H1 (cell line): ENCODE measurements around the gene CEACAM7. TPM values are rescaled to one million over a fixed set of nuclear protein-coding genes. Genes with fewer than 3 reads are reported as not detected.

Source experiments
- EP300 ChIP-seq, 2 experiments: IDR thresholded peaks; 1 replicate in 1 of 2; 2 replicates in 1 of 2; pipeline ENCODE4 v1.6.1; 2011 to 2012; ENCODE audit warnings: low read depth in 2 of 2, low read length in 2 of 2, mild to moderate bottlenecking in 2 of 2, borderline replicate concordance in 1 of 2, inconsistent platforms in 1 of 2, moderate library complexity in 1 of 2
- HDAC6 ChIP-seq: IDR thresholded peaks from one replicate; pipeline ENCODE4 v1.7.1; 2012; ENCODE audit warnings: low read depth, mild to moderate bottlenecking, inconsistent platforms, low read length, moderate library complexity
- POLR2AphosphoS5 ChIP-seq: IDR thresholded peaks from 2 replicates; pipeline ENCODE4 v1.6.1; 2011; ENCODE audit warnings: low read depth, low read length
- SRF ChIP-seq: IDR thresholded peaks from 2 replicates; pipeline ENCODE4 v1.6.1; 2011; ENCODE audit warnings: mild to moderate bottlenecking, low read depth, low read length, moderate library complexity
- polyA plus RNA-seq, 7 experiments: library from polyadenylated mRNA; depleted of rRNA in 3 of 7; stranded (reverse) in 5 of 7; unstranded in 2 of 7; fragments of >200 nt in 5 of 7; fragments of 200-250 nt in 2 of 7; gene quantifications; 1 replicate in 5 of 7; 2 replicates in 1 of 7; 4 replicates in 1 of 7; pipeline versions ENCODE4 v1.2.1 to v1.2.3, GENCODE V29; 2011 to 2013; ENCODE audit warnings: missing spikeins in 2 of 7, mixed read lengths in 2 of 7
- total RNA-seq: library from RNA; stranded (reverse); fragmentation: NEBNext Ultra II Directional; extraction: Animal tissue kit (Norgen Biotek cat#: 25700); gene quantifications from 2 replicates; pipeline ENCODE4 v1.2.1, GENCODE V29; 2021
- TF ChIP-seq, protein P1 (sequence below): fragments of 300-600 bp; sonication (generic); IDR thresholded peaks from 2 replicates; pipeline ENCODE4 v1.7.1; 2012; ENCODE audit warnings: low read length, moderate library complexity, mild to moderate bottlenecking, inconsistent platforms; ENCODE audit not compliant: insufficient replicate concordance

Gene CEACAM7
- total and polyA plus RNA-seq, 2 of the 8 experiments (the other 6 are each of a cell fraction or from before 2014, with no cell fraction given): not detected

DNA sequence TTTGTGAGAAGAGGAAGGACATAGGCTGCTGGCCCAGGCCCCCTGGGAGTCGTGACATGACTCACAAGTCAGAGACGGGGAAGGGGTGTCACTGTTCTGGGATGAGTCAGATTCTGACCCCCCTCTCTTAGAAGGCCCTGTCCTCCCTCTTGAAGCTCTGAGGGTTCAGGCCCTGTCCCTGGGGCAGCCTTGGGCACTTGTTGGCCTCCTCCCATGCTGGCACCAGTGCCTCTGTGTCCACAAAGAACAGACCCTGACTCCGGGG is 2.7 kb upstream of the CEACAM7 start (continued):
- TF ChIP-seq SRF (no peak), POLR2AphosphoS5 (no peak), EP300 (IDR thresholded peaks at IDR 0.05; ENCODE audit: borderline replicate concordance in 1 of 2, low read depth in 2 of 2, low read length in 2 of 2) (no peak), HDAC6 (no peak)
- TF ChIP-seq, protein P1, sequence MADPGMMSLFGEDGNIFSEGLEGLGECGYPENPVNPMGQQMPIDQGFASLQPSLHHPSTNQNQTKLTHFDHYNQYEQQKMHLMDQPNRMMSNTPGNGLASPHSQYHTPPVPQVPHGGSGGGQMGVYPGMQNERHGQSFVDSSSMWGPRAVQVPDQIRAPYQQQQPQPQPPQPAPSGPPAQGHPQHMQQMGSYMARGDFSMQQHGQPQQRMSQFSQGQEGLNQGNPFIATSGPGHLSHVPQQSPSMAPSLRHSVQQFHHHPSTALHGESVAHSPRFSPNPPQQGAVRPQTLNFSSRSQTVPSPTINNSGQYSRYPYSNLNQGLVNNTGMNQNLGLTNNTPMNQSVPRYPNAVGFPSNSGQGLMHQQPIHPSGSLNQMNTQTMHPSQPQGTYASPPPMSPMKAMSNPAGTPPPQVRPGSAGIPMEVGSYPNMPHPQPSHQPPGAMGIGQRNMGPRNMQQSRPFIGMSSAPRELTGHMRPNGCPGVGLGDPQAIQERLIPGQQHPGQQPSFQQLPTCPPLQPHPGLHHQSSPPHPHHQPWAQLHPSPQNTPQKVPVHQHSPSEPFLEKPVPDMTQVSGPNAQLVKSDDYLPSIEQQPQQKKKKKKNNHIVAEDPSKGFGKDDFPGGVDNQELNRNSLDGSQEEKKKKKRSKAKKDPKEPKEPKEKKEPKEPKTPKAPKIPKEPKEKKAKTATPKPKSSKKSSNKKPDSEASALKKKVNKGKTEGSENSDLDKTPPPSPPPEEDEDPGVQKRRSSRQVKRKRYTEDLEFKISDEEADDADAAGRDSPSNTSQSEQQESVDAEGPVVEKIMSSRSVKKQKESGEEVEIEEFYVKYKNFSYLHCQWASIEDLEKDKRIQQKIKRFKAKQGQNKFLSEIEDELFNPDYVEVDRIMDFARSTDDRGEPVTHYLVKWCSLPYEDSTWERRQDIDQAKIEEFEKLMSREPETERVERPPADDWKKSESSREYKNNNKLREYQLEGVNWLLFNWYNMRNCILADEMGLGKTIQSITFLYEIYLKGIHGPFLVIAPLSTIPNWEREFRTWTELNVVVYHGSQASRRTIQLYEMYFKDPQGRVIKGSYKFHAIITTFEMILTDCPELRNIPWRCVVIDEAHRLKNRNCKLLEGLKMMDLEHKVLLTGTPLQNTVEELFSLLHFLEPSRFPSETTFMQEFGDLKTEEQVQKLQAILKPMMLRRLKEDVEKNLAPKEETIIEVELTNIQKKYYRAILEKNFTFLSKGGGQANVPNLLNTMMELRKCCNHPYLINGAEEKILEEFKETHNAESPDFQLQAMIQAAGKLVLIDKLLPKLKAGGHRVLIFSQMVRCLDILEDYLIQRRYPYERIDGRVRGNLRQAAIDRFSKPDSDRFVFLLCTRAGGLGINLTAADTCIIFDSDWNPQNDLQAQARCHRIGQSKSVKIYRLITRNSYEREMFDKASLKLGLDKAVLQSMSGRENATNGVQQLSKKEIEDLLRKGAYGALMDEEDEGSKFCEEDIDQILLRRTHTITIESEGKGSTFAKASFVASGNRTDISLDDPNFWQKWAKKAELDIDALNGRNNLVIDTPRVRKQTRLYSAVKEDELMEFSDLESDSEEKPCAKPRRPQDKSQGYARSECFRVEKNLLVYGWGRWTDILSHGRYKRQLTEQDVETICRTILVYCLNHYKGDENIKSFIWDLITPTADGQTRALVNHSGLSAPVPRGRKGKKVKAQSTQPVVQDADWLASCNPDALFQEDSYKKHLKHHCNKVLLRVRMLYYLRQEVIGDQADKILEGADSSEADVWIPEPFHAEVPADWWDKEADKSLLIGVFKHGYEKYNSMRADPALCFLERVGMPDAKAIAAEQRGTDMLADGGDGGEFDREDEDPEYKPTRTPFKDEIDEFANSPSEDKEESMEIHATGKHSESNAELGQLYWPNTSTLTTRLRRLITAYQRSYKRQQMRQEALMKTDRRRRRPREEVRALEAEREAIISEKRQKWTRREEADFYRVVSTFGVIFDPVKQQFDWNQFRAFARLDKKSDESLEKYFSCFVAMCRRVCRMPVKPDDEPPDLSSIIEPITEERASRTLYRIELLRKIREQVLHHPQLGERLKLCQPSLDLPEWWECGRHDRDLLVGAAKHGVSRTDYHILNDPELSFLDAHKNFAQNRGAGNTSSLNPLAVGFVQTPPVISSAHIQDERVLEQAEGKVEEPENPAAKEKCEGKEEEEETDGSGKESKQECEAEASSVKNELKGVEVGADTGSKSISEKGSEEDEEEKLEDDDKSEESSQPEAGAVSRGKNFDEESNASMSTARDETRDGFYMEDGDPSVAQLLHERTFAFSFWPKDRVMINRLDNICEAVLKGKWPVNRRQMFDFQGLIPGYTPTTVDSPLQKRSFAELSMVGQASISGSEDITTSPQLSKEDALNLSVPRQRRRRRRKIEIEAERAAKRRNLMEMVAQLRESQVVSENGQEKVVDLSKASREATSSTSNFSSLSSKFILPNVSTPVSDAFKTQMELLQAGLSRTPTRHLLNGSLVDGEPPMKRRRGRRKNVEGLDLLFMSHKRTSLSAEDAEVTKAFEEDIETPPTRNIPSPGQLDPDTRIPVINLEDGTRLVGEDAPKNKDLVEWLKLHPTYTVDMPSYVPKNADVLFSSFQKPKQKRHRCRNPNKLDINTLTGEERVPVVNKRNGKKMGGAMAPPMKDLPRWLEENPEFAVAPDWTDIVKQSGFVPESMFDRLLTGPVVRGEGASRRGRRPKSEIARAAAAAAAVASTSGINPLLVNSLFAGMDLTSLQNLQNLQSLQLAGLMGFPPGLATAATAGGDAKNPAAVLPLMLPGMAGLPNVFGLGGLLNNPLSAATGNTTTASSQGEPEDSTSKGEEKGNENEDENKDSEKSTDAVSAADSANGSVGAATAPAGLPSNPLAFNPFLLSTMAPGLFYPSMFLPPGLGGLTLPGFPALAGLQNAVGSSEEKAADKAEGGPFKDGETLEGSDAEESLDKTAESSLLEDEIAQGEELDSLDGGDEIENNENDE: no peak
